ENCODE data around the gene PLCD3.

PLCD3 gene

DNA sequence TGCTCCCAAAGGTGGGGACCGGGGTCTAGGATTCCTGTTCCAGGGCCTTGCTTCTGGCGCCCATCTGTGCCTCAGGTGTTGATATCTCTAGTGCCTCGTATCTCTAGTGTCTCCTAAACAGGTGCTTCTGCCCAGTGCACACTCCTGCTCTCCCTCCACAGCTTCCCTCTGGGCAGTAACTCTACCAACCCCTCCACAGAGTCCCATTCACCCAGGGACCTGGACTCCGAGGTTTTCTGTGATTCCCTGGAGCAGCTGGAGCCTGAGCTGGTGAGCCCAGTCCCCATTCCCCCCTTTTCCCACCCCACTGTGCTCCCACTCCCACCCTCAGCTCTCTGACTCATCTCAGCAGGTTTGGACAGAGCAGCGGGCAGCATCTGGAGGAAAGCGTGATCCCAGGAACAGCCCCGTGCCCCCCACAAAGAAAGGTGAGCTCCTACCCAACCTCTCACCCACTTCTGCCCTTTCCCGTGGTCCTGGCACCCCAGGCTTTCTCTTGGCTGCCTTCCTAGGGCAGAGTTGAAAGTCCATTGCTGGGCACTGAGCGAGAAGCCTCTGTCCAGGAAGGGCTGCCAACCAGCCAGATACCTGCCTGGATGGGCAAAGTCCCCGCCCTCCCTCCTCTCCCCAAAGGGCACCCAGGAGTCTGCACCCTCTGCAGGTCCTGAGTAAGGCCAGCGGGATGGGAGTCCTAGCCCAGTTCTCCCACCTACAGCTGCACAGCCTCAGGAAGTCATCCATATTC, 5.4 kb upstream of the PLCD3 start:
- peaks cover 5% of the 10 kb centered on the region for H3K36me3 ChIP-seq (ENCODE audit: control insufficient read depth, insufficient read depth, low read length)
- no peak overlapping the region for H3K9ac ChIP-seq (ENCODE audit: low read depth, low read length)
- no peak overlapping the region for H3K4me3 ChIP-seq (ENCODE audit: low read depth, low read length)
- H3K4me1 ChIP-seq (ENCODE audit: control insufficient read depth, insufficient read depth, low read length) = peaks cover 7% of the 10 kb centered on the region
- H3K9me3 ChIP-seq (ENCODE audit: control insufficient read depth, insufficient read depth, low read length) = no peaks in the 10 kb centered on the region
- no peaks in the 10 kb centered on the region for H3K27me3 ChIP-seq (ENCODE audit: control insufficient read depth, insufficient read depth, low read length)

DNA sequence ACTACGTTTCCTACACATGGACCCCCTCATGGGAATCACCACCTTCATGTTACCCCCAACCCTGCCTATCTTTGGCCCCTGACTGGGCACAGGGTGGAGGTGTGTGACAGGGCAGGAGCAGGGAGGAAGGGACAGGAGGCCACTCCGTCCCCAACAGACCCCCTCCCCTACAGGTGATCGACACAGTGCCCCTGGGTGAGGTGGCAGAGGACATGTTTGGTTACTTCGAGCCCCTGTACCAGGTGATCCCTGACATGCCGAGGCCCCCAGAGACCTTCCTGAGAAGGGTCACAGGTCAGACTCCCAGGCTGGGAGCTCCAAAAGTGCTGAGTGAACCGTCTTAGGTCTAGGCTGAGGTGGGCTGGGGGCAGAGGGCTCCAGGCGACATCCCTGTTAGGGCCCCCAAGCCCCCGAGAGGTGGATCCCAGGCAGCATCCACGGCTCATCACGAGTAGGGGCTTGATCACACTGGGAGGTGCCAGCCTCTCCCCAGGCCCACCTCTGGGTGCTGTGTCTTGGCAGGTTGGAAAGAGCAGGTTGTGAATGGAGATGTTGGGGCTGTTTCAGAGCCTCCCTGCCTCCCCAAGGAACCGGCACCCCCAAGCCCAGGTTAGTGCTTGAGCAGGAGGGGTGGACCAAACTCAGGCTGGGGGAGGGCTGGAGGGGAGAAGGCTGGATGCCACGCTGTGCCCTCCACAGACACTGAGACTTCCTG, 4.7 kb upstream of the PLCD3 start:
- no peak overlapping the region for H3K4me3 ChIP-seq (ENCODE audit: low read depth, low read length)
- no peak overlapping the region for H3K9ac ChIP-seq (ENCODE audit: low read depth, low read length)
- H3K27me3 ChIP-seq (ENCODE audit: control insufficient read depth, insufficient read depth, low read length) = no peaks in the 10 kb centered on the region
- H3K9me3 ChIP-seq (ENCODE audit: control insufficient read depth, insufficient read depth, low read length) = no peaks in the 10 kb centered on the region
- H3K36me3 ChIP-seq (ENCODE audit: control insufficient read depth, insufficient read depth, low read length) = peaks cover 5% of the 10 kb centered on the region
- H3K4me1 ChIP-seq (ENCODE audit: control insufficient read depth, insufficient read depth, low read length) = peaks cover 7% of the 10 kb centered on the region

DNA sequence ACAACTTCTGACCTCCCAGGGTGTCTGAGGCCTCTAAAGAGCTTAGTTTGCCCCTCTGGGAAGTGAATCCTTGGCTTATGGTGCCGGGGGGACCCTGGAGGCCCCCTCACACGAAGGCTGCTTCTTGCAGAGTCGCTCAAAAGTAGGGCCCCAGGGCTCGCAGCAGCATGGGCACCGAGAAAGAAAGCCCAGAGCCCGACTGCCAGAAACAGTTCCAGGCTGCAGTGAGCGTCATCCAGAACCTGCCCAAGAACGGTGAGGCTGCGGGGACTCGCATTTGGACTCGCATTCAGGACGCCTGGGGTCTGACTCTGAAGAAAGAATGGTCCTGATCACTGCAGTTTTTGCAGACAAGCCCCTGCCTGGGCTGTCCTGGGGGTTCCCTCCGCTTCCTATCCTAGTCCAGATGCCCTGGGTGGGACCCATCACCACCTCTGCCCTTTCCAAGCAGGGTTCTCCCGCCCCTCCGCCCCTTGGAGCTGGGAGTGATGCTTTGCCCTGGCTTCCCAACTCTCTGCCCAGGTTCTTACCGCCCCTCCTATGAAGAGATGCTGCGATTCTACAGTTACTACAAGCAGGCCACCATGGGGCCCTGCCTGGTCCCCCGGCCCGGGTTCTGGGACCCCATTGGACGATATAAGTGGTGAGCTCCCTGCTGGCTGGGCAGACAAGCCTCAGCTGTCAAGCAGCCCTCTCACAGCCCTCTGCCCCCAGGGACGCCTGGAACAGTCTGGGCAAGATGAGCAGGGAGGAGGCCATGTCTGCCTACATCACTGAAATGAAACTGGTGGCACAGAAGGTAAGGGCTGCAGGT, 3.9 kb upstream of the PLCD3 start:
- H3K36me3 ChIP-seq (ENCODE audit: control insufficient read depth, insufficient read depth, low read length) = peaks cover 5% of the 10 kb centered on the region
- peak overlapping the region; percentile 62 for H3K4me3 ChIP-seq (ENCODE audit: low read depth, low read length)
- H3K4me1 ChIP-seq (ENCODE audit: control insufficient read depth, insufficient read depth, low read length) = peaks cover 7% of the 10 kb centered on the region
- no peaks in the 10 kb centered on the region for H3K9me3 ChIP-seq (ENCODE audit: control insufficient read depth, insufficient read depth, low read length)
- H3K27me3 ChIP-seq (ENCODE audit: control insufficient read depth, insufficient read depth, low read length) = no peaks in the 10 kb centered on the region
- H3K9ac ChIP-seq (ENCODE audit: low read depth, low read length) = peak overlapping the region; percentile 70

DNA sequence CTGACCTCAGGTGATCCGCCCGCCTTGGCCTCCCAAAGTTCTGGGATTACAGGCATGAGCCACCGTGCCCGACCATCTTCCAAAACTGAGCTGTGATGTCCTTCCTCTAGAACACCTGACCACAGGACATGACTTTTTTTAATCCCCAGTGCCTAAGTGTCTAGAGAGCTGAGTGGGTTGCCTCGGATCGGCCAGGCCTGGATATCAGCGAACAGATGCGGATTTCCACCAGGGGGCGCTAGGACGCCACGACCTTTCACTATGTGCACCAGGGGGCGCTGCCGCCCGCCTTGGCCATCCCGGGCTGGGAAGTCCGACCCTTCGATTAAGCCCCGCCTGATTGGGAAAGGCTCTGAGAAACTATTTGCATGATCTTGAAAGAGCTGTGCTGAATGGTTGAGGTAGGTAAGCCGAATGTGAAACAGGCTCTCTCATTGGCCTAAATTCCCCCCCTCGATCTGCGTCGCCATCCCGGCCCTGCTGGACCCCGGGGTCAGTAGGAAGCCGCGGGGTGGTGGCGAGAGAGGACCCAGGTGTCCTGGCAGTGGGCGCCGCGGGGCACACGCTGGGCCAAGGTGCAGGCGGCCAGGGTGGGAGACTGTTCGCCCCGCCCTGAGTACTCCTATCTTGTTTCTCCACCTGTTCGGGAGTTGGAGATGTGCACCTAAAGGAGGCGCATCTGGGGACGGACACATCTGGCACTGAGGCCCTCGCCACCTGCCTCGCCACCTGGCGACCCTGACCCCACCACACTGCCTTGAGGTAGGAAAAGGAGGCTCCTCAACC, 3.1 kb upstream of the PLCD3 start, which contains the start of gene ACBD4:
ACBD4 (plus strand) TSS at position 496 of the 786 bp plus-strand sequence. CDS start 458 bp downstream, outside the sequence.
- Histone ChIP-seq H3K27me3 (ENCODE audit: control insufficient read depth, insufficient read depth, low read length) (no peaks in the 10 kb centered on the region), H3K4me3 (ENCODE audit: low read depth, low read length) (peak within 1 kb of the TSS; percentile 62), H3K9ac (ENCODE audit: low read depth, low read length) (peak within 1 kb of the TSS; percentile 70), H3K36me3 (ENCODE audit: control insufficient read depth, insufficient read depth, low read length) (peaks cover 5% of the 10 kb centered on the region), H3K9me3 (ENCODE audit: control insufficient read depth, insufficient read depth, low read length) (no peaks in the 10 kb centered on the region), H3K4me1 (ENCODE audit: control insufficient read depth, insufficient read depth, low read length) (peaks cover 7% of the 10 kb centered on the region)

DNA sequence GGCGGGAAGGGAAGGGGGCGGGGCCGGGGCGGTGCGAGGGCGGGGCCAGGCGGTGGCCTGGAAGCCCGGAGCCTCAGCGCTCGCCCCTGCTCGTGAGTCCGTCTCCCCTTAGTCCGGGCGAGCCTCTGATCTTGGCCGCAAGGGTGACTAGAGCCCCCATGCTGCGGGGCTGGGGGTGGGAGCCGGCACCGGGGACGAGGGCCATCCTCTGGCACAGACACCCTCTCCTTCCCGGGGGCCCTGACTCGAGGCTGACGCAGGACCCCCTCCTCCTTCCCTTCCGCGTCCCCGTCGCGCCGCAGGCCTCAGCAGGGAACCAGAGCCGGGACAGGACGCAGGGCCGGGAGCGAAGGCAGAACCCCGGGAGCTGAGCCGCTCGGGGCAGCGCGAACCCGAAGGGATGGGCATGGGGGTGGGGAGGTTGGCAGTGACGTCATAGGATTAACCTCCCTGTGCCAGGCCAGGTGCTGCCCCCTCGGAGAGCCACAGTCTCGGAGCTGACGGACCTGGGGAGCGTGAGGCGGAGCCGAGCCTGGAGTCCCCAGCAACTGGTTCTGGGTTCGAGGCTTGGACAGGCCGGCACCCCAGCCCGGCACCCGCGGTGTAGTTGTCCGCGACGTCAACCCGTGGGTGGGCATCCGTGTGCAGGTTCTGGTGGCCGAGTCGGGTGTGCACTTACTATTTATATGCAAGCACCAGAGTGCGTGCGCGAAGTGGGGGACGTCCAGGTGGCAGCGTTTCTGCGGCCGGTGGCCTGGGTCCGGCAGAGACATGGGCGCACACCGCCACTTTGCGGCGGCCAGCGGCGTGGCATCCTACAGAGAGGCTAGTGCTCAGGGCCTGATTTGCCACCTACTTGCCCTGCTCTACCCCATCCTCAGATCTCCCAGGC, 503 bp upstream of the PLCD3 start:
- H3K9ac ChIP-seq (ENCODE audit: low read depth, low read length) = no peak overlapping the region
- peaks cover 4% of the 10 kb centered on the region for H3K4me1 ChIP-seq (ENCODE audit: control insufficient read depth, insufficient read depth, low read length)

DNA sequence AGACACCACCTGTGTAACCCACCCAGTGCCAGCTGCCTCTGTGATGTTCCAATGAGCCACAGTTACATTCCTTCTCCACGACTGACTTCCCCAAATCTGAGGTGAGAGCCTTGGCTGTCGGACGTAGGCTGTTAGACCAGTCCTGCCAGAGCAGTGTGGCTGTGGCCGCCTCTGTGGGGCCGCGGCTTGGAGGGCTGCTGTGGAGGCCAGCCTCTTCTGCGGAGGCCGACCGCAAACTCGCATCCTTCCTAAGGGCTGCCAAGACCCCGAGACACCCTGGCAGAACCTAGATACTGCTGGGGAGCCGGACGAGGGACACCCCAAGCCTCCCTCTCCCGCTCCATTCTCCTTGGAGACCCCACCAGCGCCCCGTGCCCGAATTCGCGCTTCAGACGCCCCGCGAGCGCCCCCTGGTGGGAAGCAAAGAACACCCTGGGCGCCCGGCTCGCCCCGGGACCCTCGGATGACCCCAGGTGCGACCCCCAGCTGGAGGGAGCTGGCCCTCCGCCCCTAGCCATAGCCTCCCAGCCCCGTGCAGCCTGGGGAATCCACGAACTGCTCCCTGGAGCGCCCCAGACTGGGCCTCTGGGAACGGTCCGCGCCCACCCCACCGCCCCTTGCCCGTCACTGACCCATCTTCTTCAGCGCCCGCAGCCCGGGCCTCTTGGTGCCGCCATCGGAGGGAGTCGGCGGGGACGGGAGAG, 547 bp downstream of the PLCD3 start:
- peaks cover 2% of the 10 kb centered on the region for H3K36me3 ChIP-seq (ENCODE audit: control insufficient read depth, insufficient read depth, low read length)
- H3K9me3 ChIP-seq (ENCODE audit: control insufficient read depth, insufficient read depth, low read length) = no peaks in the 10 kb centered on the region
- peak overlapping the region; percentile 66 for H3K4me3 ChIP-seq (ENCODE audit: low read depth, low read length)
- H3K27me3 ChIP-seq (ENCODE audit: control insufficient read depth, insufficient read depth, low read length) = no peaks in the 10 kb centered on the region
- peaks cover 4% of the 10 kb centered on the region for H3K4me1 ChIP-seq (ENCODE audit: control insufficient read depth, insufficient read depth, low read length)
- H3K9ac ChIP-seq (ENCODE audit: low read depth, low read length) = no peak overlapping the region

More for the DNA sequence above, 503 bp upstream of the PLCD3 start:
- Histone ChIP-seq H3K9me3 (ENCODE audit: control insufficient read depth, insufficient read depth, low read length) (no peaks in the 10 kb centered on the region), H3K27me3 (ENCODE audit: control insufficient read depth, insufficient read depth, low read length) (no peaks in the 10 kb centered on the region), H3K36me3 (ENCODE audit: control insufficient read depth, insufficient read depth, low read length) (peaks cover 3% of the 10 kb centered on the region), H3K4me3 (ENCODE audit: low read depth, low read length) (peak overlapping the region; percentile 78)

DNA sequence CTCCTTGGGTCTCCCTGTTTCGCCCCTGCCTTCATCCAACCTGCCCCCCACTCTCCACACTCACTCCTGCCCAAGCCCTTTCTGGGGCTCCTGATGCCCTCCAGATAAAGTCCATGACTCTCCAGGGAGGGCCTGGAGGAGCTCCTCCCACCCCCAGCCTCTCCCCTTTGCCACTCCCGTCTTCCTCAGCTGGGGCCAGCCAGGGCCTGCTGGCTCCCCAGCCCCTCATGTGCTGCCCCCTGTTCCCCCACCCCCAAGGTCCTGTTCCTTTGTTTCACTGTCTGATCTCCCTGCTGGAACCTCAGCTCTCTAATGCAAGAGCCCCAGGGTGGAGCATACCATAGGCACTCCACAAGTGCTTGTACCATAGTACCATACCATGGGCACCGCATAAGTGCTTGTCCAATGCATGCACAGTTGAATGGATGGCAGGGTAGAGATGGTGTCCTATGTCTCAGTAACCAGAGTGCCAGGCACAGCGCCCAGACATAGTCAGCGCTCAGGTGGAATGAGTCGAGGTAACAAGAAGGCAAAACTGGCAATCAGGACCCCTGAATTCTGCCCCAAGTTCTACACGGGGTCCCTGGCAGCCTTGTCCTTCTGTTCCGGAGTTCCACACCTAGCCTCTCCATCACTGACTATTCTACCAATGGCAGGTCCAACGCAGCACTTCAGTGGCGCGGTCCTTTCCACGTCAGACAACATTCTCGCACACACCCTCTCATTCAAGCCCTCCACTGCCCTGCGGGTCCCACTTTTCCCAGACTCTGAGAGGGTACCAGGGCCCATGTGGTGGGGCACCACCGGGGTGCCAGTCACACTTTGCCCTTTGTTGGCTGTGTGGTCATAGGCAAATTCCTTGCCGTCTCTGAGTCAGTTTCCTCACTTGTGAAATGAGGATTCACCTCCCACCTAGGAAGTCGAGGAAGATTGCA, 1.4 kb downstream of the PLCD3 start:
- Histone ChIP-seq H3K4me1 (ENCODE audit: control insufficient read depth, insufficient read depth, low read length) (peaks cover 2% of the 10 kb centered on the region), H3K9me3 (ENCODE audit: control insufficient read depth, insufficient read depth, low read length) (no peaks in the 10 kb centered on the region), H3K27me3 (ENCODE audit: control insufficient read depth, insufficient read depth, low read length) (no peaks in the 10 kb centered on the region), H3K4me3 (ENCODE audit: low read depth, low read length) (no peak overlapping the region), H3K9ac (ENCODE audit: low read depth, low read length) (no peak overlapping the region), H3K36me3 (ENCODE audit: control insufficient read depth, insufficient read depth, low read length) (peaks cover 2% of the 10 kb centered on the region)

DNA sequence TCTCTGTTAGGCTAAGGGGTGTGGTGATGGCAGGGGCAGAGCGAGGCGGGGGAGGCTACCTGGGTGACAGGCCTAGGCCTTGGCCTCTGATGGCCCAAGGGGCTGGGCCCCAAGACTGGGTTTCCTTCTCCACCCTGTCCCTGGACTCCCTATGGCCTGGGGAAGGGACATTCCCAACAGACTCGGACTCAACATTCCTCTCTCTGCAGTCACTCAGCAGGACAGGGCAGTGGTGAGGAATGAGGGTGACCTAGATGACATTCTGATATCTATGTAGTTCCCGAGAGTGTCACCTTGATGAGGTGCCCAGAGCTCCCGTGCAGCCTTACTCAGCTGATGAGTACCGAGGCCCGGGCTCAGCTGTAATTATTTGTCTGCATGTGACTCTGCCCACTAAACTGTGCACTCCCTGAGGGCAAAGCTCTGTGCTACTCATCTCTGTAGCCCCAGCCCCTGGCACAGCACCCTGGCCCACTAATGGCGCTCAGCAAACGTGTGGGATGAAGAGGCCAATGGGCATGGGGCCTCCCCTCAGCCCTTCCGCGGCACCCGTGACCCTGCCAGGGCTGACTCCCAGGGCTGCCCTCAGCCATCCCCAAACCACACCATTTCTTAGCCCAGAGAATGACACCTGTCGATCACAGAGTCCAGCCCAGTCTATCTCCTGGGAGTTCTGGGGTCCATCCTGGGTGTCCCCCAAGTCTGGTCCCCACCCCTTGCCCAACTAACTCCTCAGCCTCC, 2.2 kb downstream of the PLCD3 start:
- no peaks in the 10 kb centered on the region for H3K27me3 ChIP-seq (ENCODE audit: control insufficient read depth, insufficient read depth, low read length)
- H3K4me3 ChIP-seq (ENCODE audit: low read depth, low read length) = no peak overlapping the region
- no peak overlapping the region for H3K9ac ChIP-seq (ENCODE audit: low read depth, low read length)
- no peaks in the 10 kb centered on the region for H3K4me1 ChIP-seq (ENCODE audit: control insufficient read depth, insufficient read depth, low read length)
- no peaks in the 10 kb centered on the region for H3K36me3 ChIP-seq (ENCODE audit: control insufficient read depth, insufficient read depth, low read length)
- H3K9me3 ChIP-seq (ENCODE audit: control insufficient read depth, insufficient read depth, low read length) = no peaks in the 10 kb centered on the region

DNA sequence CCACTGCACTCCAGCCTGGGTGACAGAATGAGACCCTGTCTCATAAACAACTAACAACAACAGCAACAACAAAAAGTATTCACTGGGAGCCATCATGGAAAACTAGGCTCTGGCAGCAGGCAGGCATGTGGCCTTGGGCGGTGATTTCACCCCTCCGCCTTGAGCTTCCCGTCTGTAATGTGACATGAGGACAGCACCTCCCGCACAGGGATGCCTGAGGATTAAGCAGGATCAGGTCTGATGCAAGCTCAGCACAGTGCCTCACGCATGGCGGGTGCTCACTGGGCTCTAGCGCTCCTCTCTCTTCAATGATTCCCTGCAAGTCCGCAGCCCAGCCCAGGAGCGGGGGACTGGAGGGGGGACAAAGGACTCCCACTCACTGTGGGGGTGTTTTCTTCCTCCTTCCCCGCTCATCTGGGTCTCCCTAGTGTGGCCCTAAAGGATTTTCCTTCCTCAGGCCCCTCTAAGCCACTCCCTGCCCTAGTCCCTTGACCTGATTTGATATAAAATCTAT, 2.8 kb downstream of the PLCD3 start:
- H3K4me3 ChIP-seq (ENCODE audit: low read depth, low read length) = no peak overlapping the region
- no peak overlapping the region for H3K9ac ChIP-seq (ENCODE audit: low read depth, low read length)
- H3K27me3 ChIP-seq (ENCODE audit: control insufficient read depth, insufficient read depth, low read length) = no peaks in the 10 kb centered on the region
- H3K9me3 ChIP-seq (ENCODE audit: control insufficient read depth, insufficient read depth, low read length) = no peaks in the 10 kb centered on the region
- H3K4me1 ChIP-seq (ENCODE audit: control insufficient read depth, insufficient read depth, low read length) = no peaks in the 10 kb centered on the region
- no peaks in the 10 kb centered on the region for H3K36me3 ChIP-seq (ENCODE audit: control insufficient read depth, insufficient read depth, low read length)

All from iPS-15b (cell line).